Gastroesophageal sphincter (tissue), 3 donors: ENCODE results near the gene KRTAP12-1.

Source experiments
- CTCF ChIP-seq, 4 experiments: fragments of 200-600 bp in 2 of 4; fragments of 450-650 bp in 2 of 4; sonication (generic) in 1 of 4; IDR thresholded peaks; one replicate each; pipeline ENCODE4 v1.5.1; 2017 to 2019; ENCODE audit warnings: antibody characterized with exemption in 4 of 4, mild to moderate bottlenecking in 2 of 4, moderate library complexity in 2 of 4
- EP300 ChIP-seq: sonication (generic); formaldehyde crosslinking; IDR thresholded peaks from one replicate; pipeline ENCODE4 v1.6.1; 2017; ENCODE audit warnings: antibody characterized with exemption, mild to moderate bottlenecking
- POLR2A ChIP-seq, 2 donors: fragments of 450-650 bp; IDR thresholded peaks; one replicate each; pipeline ENCODE4 v1.6.1; 2017; ENCODE audit warnings: antibody characterized with exemption in 2 of 2, mild to moderate bottlenecking in 2 of 2, moderate library complexity in 1 of 2

GRCh38 chr21:44636209-44637017, 45.5 kb downstream of the KRTAP12-1 start:
- TF ChIP-seq CTCF (IDR thresholded peaks at IDR 0.05) (no peak), POLR2A (IDR thresholded peaks at IDR 0.05) (no peak), EP300 (no peak)
